SW 1271 (cell line): ENCODE results near the gene CENPP.

Source experiments
- DNase-seq, 2 experiments: peaks; one replicate each; lab custom pipeline; 2025; lab: John Stamatoyannopoulos, UW

Gene CENPP

DNA sequence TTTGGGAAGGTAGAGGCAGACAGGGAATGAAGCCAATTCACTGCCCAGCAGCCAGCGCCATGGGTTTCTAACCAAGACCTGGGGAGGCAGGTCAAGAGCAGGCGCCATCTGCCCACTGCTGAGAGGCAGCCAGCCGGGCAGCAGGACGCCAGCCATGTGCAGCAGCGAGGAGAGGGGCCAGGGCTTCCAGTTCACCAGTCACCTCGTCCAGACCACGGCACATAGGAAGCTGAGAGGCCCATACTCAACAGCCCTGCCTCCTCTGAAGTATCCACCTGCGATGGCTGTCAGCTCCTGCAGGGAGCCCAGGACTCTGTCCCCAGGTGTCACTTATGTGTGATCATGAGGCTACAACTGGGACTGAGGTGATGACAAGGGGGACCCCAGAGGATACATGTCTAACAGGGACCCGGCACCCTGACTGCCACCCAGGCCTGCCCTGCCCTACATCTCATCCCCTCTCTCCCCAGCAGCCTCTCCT, 314.1 kb downstream of the CENPP start:
- no peak for DNase-seq

DNA sequence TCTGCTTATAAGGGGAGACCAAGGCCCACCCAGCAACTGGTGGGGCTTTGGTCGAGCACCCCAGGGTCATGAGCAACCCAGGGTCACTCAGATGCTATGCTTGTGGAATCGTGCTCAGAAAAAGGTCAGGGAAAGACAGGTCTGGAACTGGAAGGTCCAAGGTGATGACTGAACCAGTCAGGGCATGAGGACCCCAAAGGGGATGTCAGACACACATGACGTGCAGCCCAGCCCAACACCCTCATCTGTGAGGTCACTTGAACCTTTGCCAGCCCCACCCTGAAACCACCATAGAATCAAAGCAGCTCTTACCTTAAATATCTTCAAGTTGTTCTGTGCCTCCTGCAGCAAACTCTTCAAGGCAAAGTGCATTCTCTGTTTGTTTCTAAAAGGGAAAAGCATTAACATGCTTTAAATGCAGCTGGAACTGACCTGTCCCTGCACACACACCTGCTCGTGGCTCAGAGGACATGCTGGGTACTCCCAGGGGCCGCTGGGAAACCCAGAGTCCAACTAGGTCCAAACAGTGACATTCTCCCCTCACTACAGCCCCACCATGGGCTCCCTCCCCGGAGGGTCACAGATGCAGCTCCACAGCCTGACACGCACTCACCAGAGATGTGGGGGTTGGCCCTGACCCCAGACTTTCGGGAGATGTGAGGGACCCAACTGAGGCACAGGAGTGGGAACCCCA, 314.8 kb downstream of the CENPP start:
- no peak for DNase-seq

DNA sequence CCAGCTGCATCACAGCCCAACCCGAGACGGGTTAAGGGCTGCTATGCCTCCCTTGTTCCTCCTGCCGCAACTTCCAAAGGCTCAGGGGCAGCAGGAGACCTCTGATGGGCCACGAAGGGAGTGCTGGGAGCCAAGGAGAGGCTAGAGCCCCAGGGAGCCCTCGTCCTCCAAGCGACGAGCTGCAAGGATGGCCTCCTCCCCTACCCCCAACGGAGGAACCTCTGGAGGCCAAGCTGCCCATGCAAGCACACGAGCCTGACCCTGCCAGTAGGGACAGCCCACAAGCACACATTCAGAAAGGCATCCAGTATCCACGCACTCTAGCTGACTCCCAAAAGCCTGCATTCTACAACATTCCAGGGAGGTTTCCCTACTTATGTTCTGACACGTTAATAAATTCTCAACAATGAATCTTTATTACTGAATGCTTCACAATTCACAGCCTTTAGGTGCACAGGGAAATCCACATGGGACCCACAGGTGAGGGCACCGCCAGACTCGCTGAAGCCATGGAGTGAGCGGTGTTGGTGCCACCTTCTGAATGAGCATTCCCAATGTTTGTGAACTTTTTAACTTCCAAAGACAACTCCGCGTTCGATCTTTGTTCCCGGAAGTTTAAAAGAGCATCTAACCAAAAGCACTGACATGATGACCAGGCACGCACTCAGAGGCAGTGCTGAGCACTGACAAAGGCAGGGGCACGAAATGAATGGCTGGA, 315.5 kb downstream of the CENPP start:
- no peak for DNase-seq

DNA sequence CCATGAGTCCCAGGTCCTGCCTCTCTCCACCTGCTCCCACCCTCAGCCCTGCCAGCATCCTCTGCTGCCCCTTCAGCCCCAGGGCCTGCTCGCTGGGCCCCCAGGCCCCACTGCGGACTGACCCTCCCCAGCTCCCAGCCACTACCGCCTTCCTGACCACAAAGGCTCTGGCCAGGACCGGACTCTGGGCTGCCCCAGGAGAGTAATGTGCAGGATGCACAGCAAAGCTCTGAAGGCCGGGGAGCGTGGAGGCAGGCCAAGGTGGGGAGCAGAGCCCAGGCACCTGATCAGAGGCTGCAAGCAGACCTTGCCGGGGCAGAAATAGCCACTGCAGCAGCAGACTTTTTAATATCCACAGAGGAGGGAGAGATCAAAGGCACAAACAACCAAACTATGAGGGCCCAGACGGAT, 316.3 kb downstream of the CENPP start:
- DNase-seq, result no peak

DNA sequence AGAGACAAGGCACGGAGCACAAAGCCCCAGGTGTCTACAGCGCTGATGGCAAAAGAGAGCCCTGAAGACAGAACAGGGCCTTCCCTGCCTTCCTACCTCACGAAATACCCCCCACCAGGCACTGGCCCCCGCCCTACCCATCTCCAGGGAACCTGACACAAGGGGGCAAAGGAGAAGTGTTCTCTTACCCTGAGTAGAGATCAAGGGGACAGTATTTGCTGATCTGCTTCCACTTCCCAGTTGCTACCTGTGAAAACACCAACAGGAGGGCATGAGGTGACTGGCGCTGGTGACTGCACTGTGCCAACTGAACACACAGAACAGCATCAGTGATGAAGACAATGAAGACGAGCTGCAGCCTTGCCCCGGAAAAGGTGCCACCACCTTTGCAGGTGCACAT, 316.8 kb downstream of the CENPP start:
- no peak for DNase-seq

DNA sequence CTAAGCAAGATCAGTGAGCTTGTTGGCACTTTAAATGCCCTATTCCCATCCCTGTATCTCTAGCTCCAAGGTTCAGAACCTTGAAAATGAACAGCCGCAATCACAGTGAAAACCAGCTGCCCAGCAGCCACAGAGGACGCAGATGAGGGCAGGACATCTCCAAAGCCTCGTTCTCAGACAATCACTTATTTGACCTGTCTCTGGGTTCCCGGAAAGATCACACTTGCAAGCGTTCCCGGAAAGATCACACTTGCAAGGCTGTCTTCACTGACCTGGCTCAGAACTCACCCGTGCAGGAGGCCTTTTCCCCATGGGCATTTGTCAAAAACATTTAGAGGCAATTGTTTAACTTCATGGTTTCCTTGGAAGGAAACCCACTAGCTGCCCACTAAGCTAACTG, 318.5 kb downstream of the CENPP start:
- DNase-seq, result no peak

DNA sequence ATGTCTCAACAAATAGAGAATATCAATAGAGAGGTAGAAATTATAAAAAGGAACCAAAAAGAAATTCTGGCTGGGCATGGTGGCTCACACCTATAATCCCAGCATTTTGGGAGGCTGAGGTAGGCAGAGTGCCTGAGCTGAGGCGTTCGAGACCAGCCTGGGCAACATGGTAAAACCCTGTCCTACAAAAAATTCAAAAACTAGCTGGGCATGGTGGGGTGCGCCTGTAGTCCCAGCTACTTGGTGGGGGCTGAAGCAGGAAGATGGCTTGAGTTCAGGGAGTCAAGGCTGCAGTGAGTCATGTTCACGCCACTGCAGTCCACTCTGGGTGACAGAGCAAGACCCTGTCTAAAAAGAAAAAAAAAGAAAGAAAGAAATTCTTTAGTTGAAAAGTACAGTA, 319.3 kb downstream of the CENPP start:
- DNase-seq, result no peak

DNA sequence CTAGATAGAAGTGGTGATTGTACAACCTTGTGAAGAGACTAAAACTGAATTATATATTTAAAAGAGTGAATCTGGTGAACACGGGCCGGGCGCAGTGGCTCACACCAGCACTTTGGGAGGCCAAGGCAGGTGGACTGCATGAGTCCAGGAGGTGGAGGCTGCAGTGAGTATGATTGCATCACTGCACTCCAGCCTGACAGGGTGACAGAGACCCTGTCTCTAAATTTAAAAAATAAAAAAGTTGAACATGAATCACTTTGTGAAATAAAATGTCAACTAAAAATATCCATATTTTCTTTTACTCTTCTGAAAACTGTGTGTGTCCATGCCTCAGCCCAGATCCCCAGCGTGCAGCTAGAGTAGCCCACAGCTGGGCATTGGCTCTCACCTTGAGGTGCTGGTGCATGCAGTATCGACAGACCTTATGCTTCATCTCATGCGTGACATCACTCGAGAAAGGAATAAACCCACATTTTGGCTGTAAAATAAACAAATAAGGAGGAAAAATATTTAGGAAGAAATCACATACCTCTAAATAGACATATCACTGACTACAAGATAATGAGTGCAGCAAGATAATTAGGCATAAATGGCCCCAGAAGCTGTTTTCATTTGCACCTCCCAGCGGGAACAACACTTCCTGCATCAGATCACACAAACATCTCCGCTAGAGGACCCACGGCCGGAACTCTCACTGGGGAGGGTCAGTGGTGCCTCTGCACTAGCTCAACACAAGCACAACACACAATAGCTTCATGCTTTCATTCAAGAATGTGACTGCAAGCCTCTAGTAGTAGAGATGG, 322.1 kb downstream of the CENPP start:
- no peak for DNase-seq

DNA sequence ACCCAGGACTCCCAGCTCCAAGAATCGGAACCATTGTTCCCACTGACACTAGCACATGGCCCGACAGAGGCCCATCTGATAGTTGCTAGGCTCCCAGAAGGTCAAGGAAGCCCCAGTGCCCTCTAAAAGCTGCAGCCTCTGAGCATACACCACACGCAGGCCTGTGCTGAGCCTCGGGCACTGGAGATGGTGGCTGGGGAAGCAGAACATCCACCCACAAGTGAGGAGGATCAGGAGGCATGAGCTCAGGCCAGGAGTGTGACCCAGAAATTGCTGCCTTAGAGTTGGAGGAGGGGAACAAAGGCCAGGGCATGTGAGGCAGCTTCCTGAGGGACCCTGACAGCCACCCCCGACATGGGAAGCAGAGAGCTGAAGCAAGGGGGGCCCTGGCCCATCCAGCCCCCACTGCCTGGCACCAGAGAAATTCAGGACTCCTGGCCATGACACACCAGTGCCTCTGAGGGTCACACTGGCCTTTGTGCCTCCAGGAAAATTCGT, 322.8 kb downstream of the CENPP start:
- DNase-seq, result no peak

DNA sequence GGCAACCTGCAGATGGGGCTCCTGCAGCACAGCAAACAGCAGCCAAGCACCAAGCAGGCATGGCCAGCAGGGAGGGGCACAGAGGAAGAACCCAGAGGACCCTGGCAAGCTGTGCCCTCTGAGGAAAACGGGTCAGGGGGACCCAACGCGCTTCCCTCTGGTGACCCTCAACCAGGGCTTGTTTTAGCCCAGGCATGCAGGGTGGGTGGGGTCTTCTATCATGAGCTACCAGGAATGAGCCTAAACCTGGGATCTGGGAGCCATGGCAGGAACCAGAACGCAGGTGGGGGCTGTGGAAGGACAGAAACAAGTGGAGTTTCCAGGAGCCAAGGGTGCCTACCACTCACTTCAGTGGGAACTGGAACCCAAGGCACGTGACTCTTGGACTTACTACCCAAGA, 323.3 kb downstream of the CENPP start:
- DNase-seq, result no peak

DNA sequence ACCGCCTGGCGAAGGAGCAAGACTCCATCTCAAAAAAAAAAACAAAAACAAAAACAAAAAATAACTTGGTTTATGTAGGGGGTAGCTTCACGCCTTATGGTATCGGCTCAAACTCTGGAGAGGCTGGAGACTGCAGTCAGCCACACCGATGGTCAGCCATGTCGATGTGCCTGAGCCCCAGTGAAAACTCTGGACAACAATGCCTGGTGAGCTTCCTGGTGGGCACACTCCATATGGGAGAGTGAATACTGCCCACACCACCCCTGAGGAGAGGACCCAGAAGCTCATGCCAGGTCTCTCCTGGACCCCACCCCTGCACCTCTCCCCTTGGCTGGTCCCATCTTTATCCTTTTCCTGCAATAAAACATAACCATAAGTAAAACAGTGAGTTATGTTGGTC, 324.5 kb downstream of the CENPP start:
- DNase-seq, result no peak

DNA sequence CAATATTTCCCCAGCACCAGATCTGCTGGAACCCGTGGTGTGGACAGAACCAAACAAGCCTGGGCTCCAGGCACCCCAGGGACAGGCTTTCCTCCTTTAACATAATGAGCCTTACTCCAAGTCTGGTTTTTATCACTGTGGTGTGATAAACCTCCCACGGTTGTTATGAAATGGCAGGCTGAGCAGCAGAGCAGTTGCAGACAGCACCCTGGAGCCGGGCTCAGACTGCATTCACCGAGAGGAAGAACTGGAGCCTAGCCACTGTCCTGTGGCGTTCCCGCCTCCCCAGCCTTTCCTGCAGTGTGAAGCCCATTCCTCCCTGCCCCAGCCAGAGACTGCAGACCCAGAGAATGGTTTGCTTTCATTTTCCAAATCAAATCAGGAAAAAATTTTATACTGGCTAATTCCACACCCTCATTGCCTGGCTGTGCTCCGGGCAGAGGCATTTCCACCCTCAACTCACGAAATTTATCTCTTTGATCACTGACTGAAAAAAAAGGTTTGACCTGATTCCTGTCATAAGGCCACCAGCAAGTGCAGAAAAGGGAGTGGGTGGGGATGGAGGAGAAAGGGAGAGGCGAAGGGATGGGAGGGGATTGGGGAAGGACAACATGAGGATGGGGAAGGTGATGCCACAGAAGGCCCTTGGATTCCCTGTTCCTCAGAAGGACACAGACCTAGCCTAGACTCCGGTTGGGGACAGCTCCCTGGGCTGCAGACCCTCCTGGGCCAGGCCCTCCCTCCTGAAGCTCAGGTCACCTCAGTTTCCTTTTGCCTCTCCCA, 325.3 kb downstream of the CENPP start:
- DNase-seq, result no peak

DNA sequence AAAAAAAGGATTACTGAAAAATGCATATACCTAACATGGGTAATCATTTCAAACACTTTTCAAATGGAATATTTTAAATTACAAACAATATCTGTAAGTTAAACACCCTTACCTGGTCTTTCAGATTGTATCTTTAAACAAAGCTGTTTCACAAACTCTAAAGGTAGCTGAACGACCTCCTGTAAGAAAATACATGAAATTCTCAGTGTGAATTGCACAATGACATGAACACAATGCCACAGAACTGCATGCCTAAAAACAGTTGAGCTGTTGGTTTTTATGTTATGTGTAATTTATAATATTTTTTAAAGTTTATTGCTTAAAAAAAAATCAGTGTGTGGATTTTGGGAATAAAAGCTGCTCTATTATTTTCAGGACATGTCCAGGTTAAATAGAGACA, 326.7 kb downstream of the CENPP start:
- no peak for DNase-seq

DNA sequence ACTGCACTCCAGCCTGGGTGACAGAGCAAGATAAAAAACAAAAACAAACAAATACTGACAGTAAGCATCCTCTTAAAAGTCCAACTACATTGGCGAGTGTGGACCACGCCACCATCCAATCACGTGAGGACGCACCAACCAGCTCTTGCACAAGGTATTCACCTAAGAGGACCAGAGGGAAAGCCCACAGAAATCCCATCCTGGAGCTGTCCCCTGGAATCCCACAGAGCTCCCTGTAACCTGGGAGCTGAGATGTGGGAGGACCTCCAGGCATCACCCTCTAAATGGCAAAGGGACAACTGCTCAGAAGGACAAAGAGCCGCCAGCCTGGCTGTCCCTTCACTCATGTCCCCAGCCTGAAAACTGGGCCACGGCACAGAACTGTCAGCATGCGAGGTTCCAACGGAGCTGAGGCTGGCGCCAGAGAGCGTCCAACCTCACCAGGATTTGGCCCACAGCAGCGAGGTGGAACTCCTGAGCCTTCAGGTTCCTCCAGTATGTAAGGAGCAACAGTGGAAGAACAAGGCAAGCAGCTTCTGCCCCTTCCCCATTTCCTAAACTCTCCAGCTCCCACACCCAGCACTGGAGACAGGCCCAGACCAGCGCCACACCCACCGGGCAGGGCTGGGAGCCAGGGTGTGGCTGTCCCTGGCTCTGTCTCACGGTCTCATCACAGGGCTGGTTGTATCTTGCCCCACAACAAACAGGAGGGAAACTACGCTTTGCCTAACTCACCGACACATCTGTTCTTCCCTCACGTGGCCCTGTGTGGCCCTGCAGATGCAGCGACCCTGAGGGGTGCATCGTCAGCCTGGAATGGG, 328.9 kb downstream of the CENPP start:
- no peak for DNase-seq

DNA sequence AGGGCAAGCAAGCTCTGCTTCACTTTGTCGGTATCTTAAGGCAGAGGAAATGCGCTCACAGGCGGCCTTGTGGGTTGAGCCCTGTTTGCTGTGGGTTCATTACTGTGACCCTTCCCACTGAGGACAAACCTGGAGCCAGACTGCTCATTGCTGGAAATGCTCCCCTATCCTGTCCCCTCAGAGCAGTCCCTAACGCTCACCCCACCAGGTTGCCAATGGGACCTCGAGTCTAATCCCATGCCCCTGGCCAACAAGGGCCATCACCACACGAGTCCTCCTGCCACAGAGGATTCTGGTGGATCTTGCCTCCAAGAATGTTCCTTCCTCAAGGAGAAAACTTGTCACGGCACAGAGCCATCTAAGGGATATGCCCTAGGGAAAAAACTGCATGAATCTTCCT, 329.6 kb downstream of the CENPP start:
- no peak for DNase-seq

DNA sequence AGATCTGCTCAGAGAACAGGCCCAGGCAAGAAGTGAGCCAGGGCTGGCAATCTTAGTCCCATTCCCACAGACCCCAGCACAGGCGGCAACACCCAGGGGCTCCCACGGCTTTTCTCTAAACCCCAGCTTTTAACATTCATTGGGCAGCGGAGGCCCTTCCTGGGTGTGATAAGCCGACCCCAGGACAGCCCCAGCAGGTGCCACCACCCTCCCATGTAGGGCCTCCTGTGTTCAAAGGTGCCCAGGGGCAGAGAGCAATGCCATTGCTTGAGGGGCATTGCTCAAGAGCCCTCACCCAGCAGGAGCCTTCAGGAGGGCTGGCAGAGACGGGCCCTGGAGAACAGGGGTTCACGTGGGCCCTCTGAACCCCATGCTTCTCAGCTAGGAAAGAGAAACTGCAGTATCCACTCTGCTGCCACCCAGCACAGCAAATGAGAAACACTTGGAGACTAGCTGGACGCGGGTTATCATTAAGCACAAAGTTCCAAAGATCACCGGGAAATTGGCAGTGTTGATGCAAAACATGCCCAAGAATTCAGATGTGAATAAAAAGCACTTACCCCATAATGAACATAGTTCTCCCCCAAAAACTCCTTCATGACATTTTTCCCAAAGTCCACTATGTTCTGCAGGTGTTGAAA, 330.3 kb downstream of the CENPP start:
- DNase-seq, result no peak

DNA sequence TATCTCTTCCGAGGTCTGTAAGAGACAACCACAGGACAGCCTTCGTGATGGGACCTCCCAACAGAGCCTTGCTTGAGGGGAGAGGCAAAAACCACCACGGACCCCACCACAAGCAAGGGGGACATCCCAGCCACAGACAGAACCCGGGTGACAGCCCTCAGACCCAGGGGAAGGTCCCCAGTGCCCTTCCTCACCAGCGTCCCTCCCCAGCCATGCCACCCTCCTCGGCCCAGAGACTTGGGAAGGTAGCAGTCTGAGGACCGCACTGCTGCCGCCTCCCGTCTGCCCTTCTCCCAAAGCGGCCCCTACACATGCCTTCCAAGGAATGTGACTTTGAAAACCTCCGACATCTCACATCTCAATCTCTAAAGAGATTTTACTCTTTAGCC, 330.8 kb downstream of the CENPP start:
- DNase-seq, result no peak

DNA sequence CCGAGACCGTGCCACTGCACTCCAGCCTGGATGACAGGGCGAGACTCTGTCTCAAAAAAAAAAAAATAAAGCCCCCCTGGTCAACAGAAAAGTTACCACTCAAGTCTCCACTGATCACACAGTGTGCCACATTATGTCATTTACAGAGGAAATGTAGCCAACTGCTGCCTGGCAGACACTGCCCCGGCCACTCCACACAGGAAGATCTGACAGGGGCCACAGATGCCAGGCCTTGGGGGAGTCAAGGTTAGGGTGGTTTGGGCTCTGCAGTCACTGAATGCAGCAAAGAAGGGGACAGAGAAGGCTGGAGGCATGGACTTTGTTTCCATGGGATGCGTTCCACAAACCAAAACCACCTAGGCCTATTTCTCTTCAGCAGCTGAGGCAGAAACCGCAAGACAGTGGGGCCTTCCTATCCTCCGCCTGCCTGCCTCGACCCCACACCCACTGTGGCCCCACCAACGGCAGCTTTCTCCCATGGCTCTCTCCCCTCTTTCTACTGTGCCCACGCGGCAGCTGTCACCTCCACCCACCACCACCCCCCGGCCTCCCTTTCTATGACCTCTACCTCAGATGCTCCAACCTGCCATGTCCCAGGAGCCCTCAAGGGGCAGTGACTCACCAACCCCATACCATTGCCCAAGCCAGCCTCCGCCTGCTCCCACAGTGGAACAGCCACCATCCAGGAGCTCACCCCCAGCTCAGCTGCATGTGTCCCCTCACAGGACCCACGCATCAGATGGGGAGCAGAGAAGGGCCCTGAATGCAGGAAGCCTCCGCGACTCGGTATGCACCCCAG, 331.7 kb downstream of the CENPP start:
- no peak for DNase-seq

DNA sequence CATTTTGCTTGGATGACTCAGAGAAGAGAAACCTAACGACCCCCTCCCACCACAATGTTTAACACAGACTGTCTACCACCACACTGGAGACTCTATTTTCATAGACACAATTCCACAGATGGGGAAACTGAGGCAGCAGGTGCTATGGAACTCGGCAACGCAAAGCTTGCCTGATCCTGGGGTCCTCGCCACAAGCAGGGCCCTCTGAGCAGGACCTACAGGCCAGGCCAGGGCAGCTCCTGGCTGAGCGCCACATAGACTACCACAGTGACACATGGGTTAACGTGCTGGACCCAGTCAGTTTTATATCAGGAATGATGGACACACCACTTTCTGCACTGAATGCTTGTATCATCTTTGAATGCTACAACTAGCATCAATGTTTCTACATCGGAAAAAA, 332.4 kb downstream of the CENPP start:
- DNase-seq, result no peak

DNA sequence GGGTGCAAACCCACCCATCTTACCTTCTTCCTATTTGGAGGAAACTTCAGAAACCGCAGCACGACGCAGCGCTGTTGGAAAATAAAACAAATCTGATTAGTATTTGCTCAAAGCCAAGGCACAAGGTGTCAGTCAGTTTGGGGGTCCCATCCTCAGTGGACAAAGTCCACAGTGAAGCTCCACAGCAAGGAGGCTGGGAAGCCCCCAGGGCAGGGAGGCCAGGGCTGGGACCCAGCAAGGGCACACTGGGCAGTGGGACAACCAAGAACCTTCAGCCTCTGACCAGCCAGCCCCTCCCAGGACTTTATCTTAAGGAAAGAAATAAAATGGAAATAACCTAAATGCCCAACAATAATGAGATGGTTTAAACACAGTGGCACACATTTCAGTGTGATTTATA, 332.9 kb downstream of the CENPP start:
- no peak for DNase-seq
